Activated naive CD4-positive, alpha-beta T cell treated with anti-CD3 and anti-CD28 coated beads for 36 hours (primary cell): ENCODE results near the gene BRSK1. TPM values are rescaled to one million over a fixed set of nuclear protein-coding genes. Genes with fewer than 3 reads are reported as not detected.

ENCODE experiments used
- CTCF ChIA-PET: fragments of 350-600 bp; sonication (Branson Sonifier 250); formaldehyde crosslinking; loops from one replicate; lab custom pipeline; 2021; ENCODE audit warnings: antibody characterized with exemption; lab: Charles Lee
- DNase-seq: peaks from one replicate; pipeline ENCODE4 v3.0.0-alpha.2; 2020
- H3K27ac Mint-ChIP-seq: one replicate; pipeline ENCODE4 v1.8.0; 2021; ENCODE audit warnings: mild to moderate bottlenecking, mixed read lengths
- H3K27me3 Mint-ChIP-seq: one replicate; pipeline ENCODE4 v1.8.0; 2021; ENCODE audit warnings: low read depth, mixed read lengths
- H3K36me3 Mint-ChIP-seq: one replicate; pipeline ENCODE4 v1.8.0; 2021; ENCODE audit warnings: low read depth, mixed read lengths
- H3K4me1 Mint-ChIP-seq: one replicate; pipeline ENCODE4 v1.8.0; 2021; ENCODE audit warnings: low read depth, mixed read lengths
- H3K4me3 Mint-ChIP-seq: one replicate; pipeline ENCODE4 v1.8.0; 2021; ENCODE audit warnings: mild to moderate bottlenecking, moderate library complexity, mixed read lengths
- H3K9me3 Mint-ChIP-seq: one replicate; pipeline ENCODE4 v1.8.0; 2021; ENCODE audit warnings: mixed read lengths
- intact Hi-C: fragments of 100-400 bp; cut with micrococcal nuclease; formaldehyde crosslinking; loops from one replicate; pipeline ENCODE4 v1.15.1; 2023
- total RNA-seq, 2 experiments: library from RNA; stranded (reverse); gene quantifications; one replicate each; pipeline ENCODE4 v1.2.3, GENCODE V29; 2021

The BRSK1 gene
- total RNA-seq, 2 experiments from 2014 or later: 1.4 to 2.2 TPM

DNA sequence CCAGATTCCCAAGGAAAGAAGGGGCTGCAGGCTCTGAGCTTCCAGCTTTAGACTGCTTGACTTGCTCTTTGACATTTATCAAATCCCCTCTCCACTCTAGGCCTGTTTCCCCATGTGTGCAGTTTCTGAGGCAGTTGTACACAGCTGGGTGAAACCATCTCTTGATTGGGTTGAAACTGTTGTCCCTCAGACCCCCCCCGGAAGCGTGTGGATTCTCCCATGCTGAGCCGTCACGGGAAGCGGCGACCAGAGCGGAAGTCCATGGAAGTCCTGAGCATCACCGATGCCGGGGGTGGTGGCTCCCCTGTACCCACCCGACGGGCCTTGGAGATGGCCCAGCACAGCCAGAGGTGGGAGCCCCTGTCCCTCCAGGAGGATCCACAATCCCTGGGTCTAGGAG lies 19.7 kb downstream of the BRSK1 start:
- Mint-ChIP-seq H3K4me1 (peaks cover 7% of the 10 kb centered on the region), H3K9me3 (no peaks in the 10 kb centered on the region), H3K27me3 (no peaks in the 10 kb centered on the region), H3K36me3 (no peaks in the 10 kb centered on the region), H3K4me3 (no peak overlapping the region), H3K27ac (no peak overlapping the region)
- no peak for DNase-seq
- CTCF ChIA-PET: interaction anchor here (0.7 to 3.2 kb wide), 3 partner anchors 47 to 80 kb away, joined by 3 to 26 read pairs (median 4); partner anchors contain the start of gene TMEM238
- intact Hi-C loops: loop anchor here (5.0 kb wide), 2 partner anchors 49 to 104 kb away; partner anchors contain the start of genes COX6B2 and UBE2S

DNA sequence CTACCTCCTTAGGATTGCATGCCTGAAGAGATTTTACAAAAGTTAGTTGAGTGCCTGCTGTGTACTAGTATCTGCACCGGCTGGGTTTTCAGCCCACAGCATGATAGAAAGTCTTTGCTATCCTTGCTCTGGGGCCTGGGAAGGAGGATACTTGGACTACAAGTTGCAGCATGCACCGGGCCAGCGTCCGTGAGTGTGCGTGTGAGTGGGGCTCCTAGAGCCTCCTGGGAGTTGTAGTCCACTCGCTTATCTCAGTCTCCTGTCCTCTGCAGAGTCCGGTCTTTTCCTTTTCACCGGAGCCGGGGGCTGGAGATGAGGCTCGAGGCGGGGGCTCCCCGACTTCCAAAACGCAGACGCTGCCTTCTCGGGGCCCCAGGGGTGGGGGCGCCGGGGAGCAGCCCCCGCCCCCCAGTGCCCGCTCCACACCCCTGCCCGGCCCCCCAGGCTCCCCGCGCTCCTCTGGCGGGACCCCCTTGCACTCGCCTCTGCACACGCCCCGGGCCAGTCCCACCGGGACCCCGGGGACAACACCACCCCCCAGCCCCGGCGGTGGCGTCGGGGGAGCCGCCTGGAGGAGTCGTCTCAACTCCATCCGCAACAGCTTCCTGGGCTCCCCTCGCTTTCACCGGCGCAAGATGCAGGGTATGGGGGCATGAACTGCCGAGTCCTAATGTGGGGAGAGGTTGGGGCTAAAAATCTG lies 20.6 kb downstream of the BRSK1 start:
- no peak overlapping the region for H3K4me3 Mint-ChIP-seq
- peak; percentile 65 for DNase-seq
- H3K27ac Mint-ChIP-seq: no peak overlapping the region
- H3K4me1 Mint-ChIP-seq: peaks cover 7% of the 10 kb centered on the region
- no peaks in the 10 kb centered on the region for H3K27me3 Mint-ChIP-seq
- no peaks in the 10 kb centered on the region for H3K9me3 Mint-ChIP-seq
- H3K36me3 Mint-ChIP-seq: no peaks in the 10 kb centered on the region
- intact Hi-C loops: loop anchor here (5.0 kb wide), 2 partner anchors 48 to 103 kb away; partner anchors contain the start of genes COX6B2 and UBE2S
- CTCF ChIA-PET: no interaction called here

DNA sequence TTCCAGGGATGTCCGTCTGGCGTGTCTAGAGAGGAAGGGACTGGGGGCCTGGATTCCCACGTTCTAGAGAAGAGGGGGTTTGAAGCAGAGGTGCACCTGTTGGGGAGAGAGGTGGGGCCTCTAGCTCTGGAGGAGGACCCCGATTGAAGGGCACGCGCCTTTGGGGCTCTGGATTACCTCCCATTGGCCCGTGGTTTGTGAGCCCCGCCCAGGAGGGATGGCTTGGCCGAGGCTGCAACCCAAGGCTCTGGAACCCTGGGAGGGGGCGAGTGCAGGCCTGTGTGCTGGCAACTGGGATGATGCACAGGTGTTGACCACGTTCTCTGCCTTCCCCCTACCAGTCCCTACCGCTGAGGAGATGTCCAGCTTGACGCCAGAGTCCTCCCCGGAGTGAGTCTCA lies 21.2 kb downstream of the BRSK1 start:
- Mint-ChIP-seq H3K27me3 (no peaks in the 10 kb centered on the region), H3K27ac (no peak overlapping the region), H3K36me3 (no peaks in the 10 kb centered on the region), H3K4me1 (peaks cover 7% of the 10 kb centered on the region), H3K4me3 (no peak overlapping the region), H3K9me3 (no peaks in the 10 kb centered on the region)
- intact Hi-C loops: loop anchor here (5.0 kb wide), 2 partner anchors 47 to 102 kb away; partner anchors contain the start of genes COX6B2 and UBE2S
- no peak for DNase-seq
- CTCF ChIA-PET: no interaction called here

DNA sequence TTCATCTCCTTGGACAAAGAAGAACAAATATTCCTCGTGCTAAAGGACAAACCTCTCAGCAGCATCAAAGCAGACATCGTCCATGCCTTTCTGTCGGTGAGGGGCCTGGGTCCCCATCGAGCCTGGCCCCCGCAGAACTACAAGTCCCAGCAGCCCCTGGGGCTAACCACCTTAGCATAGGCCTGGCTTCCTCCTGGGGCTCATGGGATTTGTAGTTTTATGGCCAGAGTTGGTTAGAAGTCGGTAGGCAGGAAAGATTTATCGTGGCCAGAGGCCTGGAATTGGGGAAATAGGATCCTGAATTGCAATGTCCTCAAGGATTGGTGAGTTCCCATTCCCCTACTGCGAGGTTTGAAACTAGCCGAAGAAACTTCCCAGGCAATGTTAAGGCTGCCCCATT lies 21.7 kb downstream of the BRSK1 start:
- Mint-ChIP-seq H3K9me3 (no peaks in the 10 kb centered on the region), H3K27me3 (no peaks in the 10 kb centered on the region), H3K36me3 (no peaks in the 10 kb centered on the region), H3K27ac (peak overlapping the region; percentile 53), H3K4me1 (peaks cover 7% of the 10 kb centered on the region), H3K4me3 (no peak overlapping the region)
- intact Hi-C loops: no loop called here
- CTCF ChIA-PET: interaction anchor here (1.2 kb wide), 1 partner anchor 148 kb away, joined by 3 read pairs; no protein-coding TSS in a partner anchor
- peak; percentile 63 for DNase-seq

DNA sequence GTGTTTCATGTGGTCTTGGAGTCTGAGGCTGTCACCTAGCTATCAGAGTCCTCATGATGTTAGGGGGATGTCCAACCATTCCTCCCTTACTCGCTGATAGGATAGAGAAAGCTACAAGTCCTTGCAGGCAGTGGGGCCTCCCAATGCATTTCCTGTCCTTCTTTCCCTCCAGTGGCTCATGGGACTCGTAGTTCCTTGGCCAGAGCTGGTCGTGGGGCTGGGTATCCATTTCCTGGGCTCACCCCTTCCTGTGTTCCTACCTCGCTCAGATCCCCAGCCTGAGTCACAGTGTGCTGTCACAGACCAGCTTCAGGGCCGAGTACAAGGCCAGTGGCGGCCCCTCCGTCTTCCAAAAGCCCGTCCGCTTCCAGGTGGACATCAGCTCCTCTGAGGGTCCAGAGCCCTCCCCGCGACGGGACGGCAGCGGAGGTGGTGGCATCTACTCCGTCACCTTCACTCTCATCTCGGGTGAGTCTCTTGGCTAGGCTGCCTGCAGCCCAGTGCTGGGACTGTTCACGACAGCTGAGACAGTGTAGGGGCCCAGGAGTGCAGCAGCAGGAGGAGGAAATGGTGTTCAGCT lies 22.3 kb downstream of the BRSK1 start:
- Mint-ChIP-seq H3K9me3 (no peaks in the 10 kb centered on the region), H3K27ac (no peak overlapping the region), H3K4me3 (no peak overlapping the region), H3K36me3 (no peaks in the 10 kb centered on the region), H3K4me1 (peaks cover 7% of the 10 kb centered on the region), H3K27me3 (no peaks in the 10 kb centered on the region)
- no peak for DNase-seq
- CTCF ChIA-PET: interaction anchor here (1.2 kb wide), 2 partner anchors 12 to 147 kb away, joined by 3 read pairs; no protein-coding TSS in a partner anchor
- intact Hi-C loops: no loop called here

DNA sequence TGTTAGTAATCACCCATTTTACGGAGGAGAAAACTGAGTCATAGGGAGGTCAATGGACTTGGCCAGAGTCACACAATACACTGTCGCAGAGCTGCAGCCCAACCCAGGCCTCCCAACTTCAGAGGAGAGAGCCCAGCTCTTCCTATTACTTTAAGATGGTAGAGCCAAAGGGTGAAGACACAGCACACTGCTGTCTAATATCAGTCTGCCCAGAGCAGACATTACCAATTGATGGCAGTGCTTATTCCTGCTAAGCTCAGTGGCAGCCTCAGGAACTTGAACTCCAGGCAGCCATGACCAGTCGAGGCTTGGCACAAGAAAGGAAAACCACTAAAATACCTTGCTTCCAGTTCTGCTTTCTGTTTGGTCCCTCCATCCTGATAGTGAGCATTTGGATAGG lies 22.9 kb downstream of the BRSK1 start:
- DNase-seq: no peak
- CTCF ChIA-PET: interaction anchor here (1.2 kb wide), 2 partner anchors 13 to 147 kb away, joined by 3 read pairs; no protein-coding TSS in a partner anchor
- Mint-ChIP-seq H3K9me3 (no peaks in the 10 kb centered on the region), H3K27me3 (no peaks in the 10 kb centered on the region), H3K4me1 (peaks cover 6% of the 10 kb centered on the region), H3K4me3 (no peak overlapping the region), H3K27ac (no peak overlapping the region), H3K36me3 (no peaks in the 10 kb centered on the region)
- intact Hi-C loops: no loop called here

DNA sequence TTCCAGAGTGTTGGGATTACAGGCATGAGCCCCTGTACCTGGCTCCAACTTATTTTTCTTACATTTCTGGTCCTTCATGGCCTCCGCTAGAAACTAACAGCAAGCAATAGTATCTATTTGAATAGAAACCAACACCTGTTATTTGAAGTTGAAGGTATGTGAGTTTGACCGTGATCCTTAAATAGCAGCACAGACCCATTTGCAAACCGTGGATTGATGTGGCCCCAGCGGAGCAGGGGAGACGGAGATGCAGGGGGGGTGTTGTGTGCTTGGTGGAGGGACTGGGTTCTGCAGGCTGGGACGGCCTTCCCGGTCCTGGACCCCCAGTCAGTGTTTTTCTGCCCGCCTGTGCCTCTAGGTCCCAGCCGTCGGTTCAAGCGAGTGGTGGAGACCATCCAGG lies 24.5 kb downstream of the BRSK1 start:
- H3K9me3 Mint-ChIP-seq: no peaks in the 10 kb centered on the region
- CTCF ChIA-PET: interaction anchor here (1.0 kb wide), 1 partner anchor 16 kb away, joined by 3 read pairs; no protein-coding TSS in a partner anchor
- DNase-seq: no peak
- H3K36me3 Mint-ChIP-seq: no peaks in the 10 kb centered on the region
- intact Hi-C loops: no loop called here
- H3K27me3 Mint-ChIP-seq: no peaks in the 10 kb centered on the region
- peaks cover 2% of the 10 kb centered on the region for H3K4me1 Mint-ChIP-seq
- no peak overlapping the region for H3K4me3 Mint-ChIP-seq
- no peak overlapping the region for H3K27ac Mint-ChIP-seq

GRCh38 chr19:55309448-55309847 lies 25.7 kb downstream of the BRSK1 start:
- intact Hi-C loops: no loop called here
- H3K4me3 Mint-ChIP-seq: no peak overlapping the region
- CTCF ChIA-PET: interaction anchor here (0.7 kb wide), 1 partner anchor 8 kb away, joined by 3 read pairs; no protein-coding TSS in a partner anchor

DNA sequence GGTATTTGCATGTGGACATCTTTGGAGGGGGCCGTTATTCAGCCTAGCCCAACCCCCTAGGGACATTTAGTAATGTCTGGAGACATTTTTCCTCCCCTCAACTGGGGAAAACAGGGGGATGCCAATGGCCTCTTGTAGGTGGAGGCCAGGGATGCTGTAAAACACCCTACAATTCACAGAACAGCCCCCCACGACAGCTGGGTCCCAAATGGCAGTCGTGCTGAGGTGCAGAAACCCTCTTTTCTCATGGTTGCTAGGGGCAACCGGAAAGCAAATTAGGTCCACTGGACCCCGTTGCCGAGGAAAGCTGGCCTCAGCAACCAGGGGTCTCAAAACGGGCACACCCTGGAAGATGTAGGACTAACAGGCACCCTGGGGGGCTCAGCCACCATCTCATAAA lies 26.7 kb downstream of the BRSK1 start:
- CTCF ChIA-PET: no interaction called here

More at GRCh38 chr19:55309448-55309847, 25.7 kb downstream of the BRSK1 start:
- no peak for DNase-seq
- H3K4me1 Mint-ChIP-seq: peaks cover 2% of the 10 kb centered on the region
- no peaks in the 10 kb centered on the region for H3K9me3 Mint-ChIP-seq
- H3K36me3 Mint-ChIP-seq: no peaks in the 10 kb centered on the region
- H3K27ac Mint-ChIP-seq: no peak overlapping the region
- H3K27me3 Mint-ChIP-seq: no peaks in the 10 kb centered on the region

GRCh38 chr19:55311397-55311796 lies 27.6 kb downstream of the BRSK1 start:
- no peaks in the 10 kb centered on the region for H3K36me3 Mint-ChIP-seq
- H3K9me3 Mint-ChIP-seq: no peaks in the 10 kb centered on the region
- intact Hi-C loops: no loop called here
- H3K27me3 Mint-ChIP-seq: no peaks in the 10 kb centered on the region
- CTCF ChIA-PET: interaction anchor here (0.7 kb wide), 1 partner anchor 10 kb away, joined by 3 read pairs; no protein-coding TSS in a partner anchor
- no peaks in the 10 kb centered on the region for H3K4me1 Mint-ChIP-seq
- no peak overlapping the region for H3K27ac Mint-ChIP-seq
- no peak overlapping the region for H3K4me3 Mint-ChIP-seq
- DNase-seq: no peak

More for the DNA sequence above, 26.7 kb downstream of the BRSK1 start:
- Mint-ChIP-seq H3K9me3 (no peaks in the 10 kb centered on the region), H3K27me3 (no peaks in the 10 kb centered on the region), H3K4me3 (no peak overlapping the region), H3K4me1 (no peaks in the 10 kb centered on the region), H3K36me3 (no peaks in the 10 kb centered on the region), H3K27ac (no peak overlapping the region)
- no peak for DNase-seq
- intact Hi-C loops: no loop called here

DNA sequence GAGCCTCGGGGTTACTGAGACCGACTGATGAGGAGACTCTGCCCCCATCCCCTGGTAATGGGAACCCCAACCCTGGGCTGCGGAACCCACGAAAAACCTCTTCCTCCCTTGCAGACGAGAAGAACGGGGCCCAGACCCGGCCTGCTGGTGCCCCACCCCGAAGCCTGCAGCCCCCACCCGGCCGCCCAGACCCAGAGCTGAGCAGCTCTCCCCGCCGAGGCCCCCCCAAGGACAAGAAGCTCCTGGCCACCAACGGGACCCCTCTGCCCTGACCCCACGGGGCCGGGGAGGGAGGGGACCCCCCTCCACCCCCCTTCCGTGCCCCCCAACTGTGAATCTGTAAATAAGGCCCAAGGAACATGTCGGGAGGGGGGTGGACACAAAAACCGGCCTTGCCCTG lies 28.0 kb downstream of the BRSK1 start:
- CTCF ChIA-PET: interaction anchor here (0.7 kb wide), 1 partner anchor 10 kb away, joined by 3 read pairs; no protein-coding TSS in a partner anchor
- Mint-ChIP-seq H3K4me3 (no peak overlapping the region), H3K9me3 (no peaks in the 10 kb centered on the region), H3K36me3 (no peaks in the 10 kb centered on the region), H3K27ac (no peak overlapping the region), H3K4me1 (no peaks in the 10 kb centered on the region), H3K27me3 (no peaks in the 10 kb centered on the region)
- DNase-seq: no peak
- intact Hi-C loops: no loop called here

DNA sequence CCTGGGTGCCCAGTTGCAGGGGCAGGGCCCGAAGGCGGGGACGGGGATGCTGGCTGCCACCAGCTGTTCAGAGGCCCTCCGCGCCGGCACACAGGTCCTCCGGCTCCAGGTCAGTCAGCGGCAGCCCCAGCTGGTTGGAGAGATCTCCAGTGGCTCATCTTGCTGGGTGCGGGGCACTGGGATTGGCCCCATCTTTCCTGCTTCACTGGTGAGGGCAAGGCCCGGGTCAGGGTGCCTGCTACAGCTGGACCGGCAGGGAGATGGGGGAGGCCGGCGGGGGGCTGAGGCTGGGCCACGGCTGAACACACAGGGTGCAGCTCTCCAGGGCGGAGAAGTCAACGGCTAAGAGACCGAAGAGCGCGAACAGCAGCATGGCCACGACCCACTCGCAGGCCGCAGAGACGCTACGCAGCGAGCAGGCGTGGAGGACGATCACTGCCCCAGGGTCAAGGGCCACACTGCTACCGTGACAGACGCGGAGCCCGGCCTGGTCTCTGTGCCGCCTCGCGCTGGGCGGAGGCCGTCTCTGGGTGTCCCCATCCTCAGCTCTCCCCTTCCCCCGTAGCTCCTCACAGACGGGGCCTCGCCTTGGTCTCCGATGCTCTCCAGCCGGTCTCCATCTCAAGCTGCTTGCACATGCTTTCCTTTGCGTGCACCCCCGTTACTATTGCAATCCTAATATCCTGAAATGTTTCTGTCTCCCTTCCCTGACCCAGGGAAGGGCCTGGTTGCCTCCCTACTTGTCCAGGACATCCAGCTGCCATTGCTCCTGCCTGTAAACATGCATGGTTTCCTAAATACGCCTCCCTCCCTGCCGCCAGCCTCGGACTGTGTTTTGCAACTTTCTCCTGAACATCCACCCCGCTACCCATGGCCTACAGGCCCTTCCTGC lies 29.1 kb downstream of the BRSK1 start:
- CTCF ChIA-PET: interaction anchor here (0.8 to 1.4 kb wide), 3 partner anchors 11 to 155 kb away, joined by 3 to 7 read pairs (median 3); no protein-coding TSS in a partner anchor

More for the DNA sequence above, 29.1 kb downstream of the BRSK1 start:
- Mint-ChIP-seq H3K4me3 (no peak overlapping the region), H3K9me3 (no peaks in the 10 kb centered on the region), H3K36me3 (no peaks in the 10 kb centered on the region), H3K27ac (no peak overlapping the region), H3K4me1 (no peaks in the 10 kb centered on the region), H3K27me3 (no peaks in the 10 kb centered on the region)
- no peak for DNase-seq
- intact Hi-C loops: no loop called here
